ENCODE results near the gene ZNRF3. TPM values are rescaled to one million over a fixed set of nuclear protein-coding genes. Genes with fewer than 3 reads are reported as not detected.

The ZNRF3 gene
- total RNA-seq, 1 donor from 2014 or later, result 5.8 TPM

DNA sequence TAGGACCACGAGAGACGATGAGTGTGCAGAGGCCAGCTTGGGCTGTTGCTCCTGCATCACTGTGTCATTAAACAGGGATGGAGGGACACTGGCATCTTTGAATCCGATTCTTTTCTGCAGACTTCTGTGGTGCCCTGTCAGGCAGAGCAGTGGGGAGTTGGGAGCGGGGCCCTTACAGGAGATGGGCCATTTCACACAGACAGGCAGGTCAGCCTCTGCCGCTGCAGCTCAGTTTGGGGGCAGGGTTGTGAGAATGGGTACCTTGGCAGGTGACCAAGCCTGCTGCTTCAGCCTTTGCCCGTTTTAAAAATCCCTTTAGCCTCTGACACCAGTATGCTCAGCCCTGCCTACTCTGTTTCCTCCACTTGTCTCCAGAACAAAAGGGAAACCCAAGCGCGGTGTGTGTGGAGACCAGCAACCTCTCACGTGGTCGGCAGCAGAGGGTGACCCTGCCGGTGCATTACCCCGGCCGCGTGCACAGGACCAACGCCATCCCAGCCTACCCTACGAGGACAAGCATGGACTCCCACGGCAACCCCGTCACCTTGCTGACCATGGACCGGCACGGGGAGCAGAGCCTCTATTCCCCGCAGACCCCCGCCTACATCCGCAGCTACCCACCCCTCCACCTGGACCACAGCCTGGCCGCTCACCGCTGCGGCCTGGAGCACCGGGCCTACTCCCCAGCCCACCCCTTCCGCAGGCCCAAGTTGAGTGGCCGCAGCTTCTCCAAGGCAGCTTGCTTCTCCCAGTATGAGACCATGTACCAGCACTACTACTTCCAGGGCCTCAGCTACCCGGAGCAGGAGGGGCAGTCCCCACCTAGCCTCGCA is 165.7 kb downstream of the ZNRF3 start:
- Histone ChIP-seq H3K79me2 (ENCODE audit: insufficient read depth, low read length) (no peaks in the 10 kb centered on the region), H3K4me1 (ENCODE audit: insufficient read depth, low read length) (peaks cover 12% of the 10 kb centered on the region), H3K27ac (ENCODE audit: low read depth, low read length) (no peak overlapping the region), H3K36me3 (ENCODE audit: insufficient read depth, low read length) (no peaks in the 10 kb centered on the region), H2AFZ (ENCODE audit: low read depth, low read length) (no peak overlapping the region), H3K9ac (ENCODE audit: low read length) (no peak overlapping the region), H3K27me3 (ENCODE audit: insufficient read depth, low read length) (no peaks in the 10 kb centered on the region), H3K4me2 (ENCODE audit: low read length) (no peak overlapping the region), H4K20me1 (ENCODE audit: insufficient read depth, low read length) (no peaks in the 10 kb centered on the region), H3K4me3 (ENCODE audit: insufficient read depth, low read depth, low read length) (no peak overlapping the region), H3K9me3 (ENCODE audit: insufficient read depth, low read depth, low read length) (no peaks in the 10 kb centered on the region)
- TF ChIP-seq EZH2 (IDR thresholded peaks at IDR 0.05; ENCODE audit: insufficient read depth, low read length), result no peak
- TF ChIP-seq CTCF (IDR thresholded peaks at IDR 0.05; ENCODE audit: insufficient read depth, low read depth, low read length), result no peak
- Mint-ChIP-seq H3K27ac (ENCODE audit: unreplicated experiment) (no peak overlapping the region), H3K4me3 (ENCODE audit: unreplicated experiment) (no peak overlapping the region), H3K9me3 (ENCODE audit: unreplicated experiment) (no peaks in the 10 kb centered on the region), H3K4me1 (ENCODE audit: low read depth, unreplicated experiment) (peaks cover 8% of the 10 kb centered on the region), H3K27me3 (ENCODE audit: low read depth, unreplicated experiment) (no peaks in the 10 kb centered on the region), H3K36me3 (ENCODE audit: low read depth, unreplicated experiment) (peaks cover 10% of the 10 kb centered on the region)
- DNase-seq (ENCODE audit: low read depth) (no peak), FAIRE-seq (no peak)

DNA sequence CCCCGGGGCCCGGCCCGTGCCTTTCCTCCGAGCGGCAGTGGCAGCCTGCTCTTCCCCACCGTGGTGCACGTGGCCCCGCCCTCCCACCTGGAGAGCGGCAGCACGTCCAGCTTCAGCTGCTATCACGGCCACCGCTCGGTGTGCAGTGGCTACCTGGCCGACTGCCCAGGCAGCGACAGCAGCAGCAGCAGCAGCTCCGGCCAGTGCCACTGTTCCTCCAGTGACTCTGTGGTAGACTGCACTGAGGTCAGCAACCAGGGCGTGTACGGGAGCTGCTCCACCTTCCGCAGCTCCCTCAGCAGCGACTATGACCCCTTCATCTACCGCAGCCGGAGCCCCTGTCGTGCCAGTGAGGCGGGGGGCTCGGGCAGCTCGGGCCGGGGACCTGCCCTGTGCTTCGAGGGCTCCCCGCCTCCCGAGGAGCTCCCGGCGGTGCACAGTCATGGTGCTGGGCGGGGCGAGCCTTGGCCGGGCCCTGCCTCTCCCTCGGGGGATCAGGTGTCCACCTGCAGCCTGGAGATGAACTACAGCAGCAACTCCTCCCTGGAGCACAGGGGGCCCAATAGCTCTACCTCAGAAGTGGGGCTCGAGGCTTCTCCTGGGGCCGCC is 166.4 kb downstream of the ZNRF3 start:
- Mint-ChIP-seq H3K9me3 (ENCODE audit: unreplicated experiment) (no peaks in the 10 kb centered on the region), H3K4me3 (ENCODE audit: unreplicated experiment) (no peak overlapping the region), H3K4me1 (ENCODE audit: low read depth, unreplicated experiment) (peaks cover under 1% of the 10 kb centered on the region), H3K27me3 (ENCODE audit: low read depth, unreplicated experiment) (no peaks in the 10 kb centered on the region), H3K36me3 (ENCODE audit: low read depth, unreplicated experiment) (peaks cover 10% of the 10 kb centered on the region), H3K27ac (ENCODE audit: unreplicated experiment) (no peak overlapping the region)
- TF ChIP-seq EZH2 (IDR thresholded peaks at IDR 0.05; ENCODE audit: insufficient read depth, low read length) (no peak), CTCF (IDR thresholded peaks at IDR 0.05; ENCODE audit: insufficient read depth, low read depth, low read length) (no peak)
- no peak overlapping the region for H3K27ac ChIP-seq (ENCODE audit: low read depth, low read length)
- H3K27me3 ChIP-seq (ENCODE audit: insufficient read depth, low read length), result no peaks in the 10 kb centered on the region
- no peaks in the 10 kb centered on the region for H3K9me3 ChIP-seq (ENCODE audit: insufficient read depth, low read depth, low read length)
- H3K4me2 ChIP-seq (ENCODE audit: low read length), result no peak overlapping the region
- no peaks in the 10 kb centered on the region for H3K36me3 ChIP-seq (ENCODE audit: insufficient read depth, low read length)
- H2AFZ ChIP-seq (ENCODE audit: low read depth, low read length), result no peak overlapping the region
- H3K4me3 ChIP-seq (ENCODE audit: insufficient read depth, low read depth, low read length), result no peak overlapping the region
- no peaks in the 10 kb centered on the region for H4K20me1 ChIP-seq (ENCODE audit: insufficient read depth, low read length)
- DNase-seq (ENCODE audit: low read depth) (no peak), FAIRE-seq (no peak)
- no peak overlapping the region for H3K9ac ChIP-seq (ENCODE audit: low read length)
- peaks cover 5% of the 10 kb centered on the region for H3K4me1 ChIP-seq (ENCODE audit: insufficient read depth, low read length)
- no peaks in the 10 kb centered on the region for H3K79me2 ChIP-seq (ENCODE audit: insufficient read depth, low read length)

GRCh38 chr22:29050457-29050856 is 167.1 kb downstream of the ZNRF3 start:
- no peak overlapping the region for H3K27ac ChIP-seq (ENCODE audit: low read depth, low read length)
- no peak overlapping the region for H3K4me2 ChIP-seq (ENCODE audit: low read length)
- no peaks in the 10 kb centered on the region for H3K9me3 ChIP-seq (ENCODE audit: insufficient read depth, low read depth, low read length)
- no peaks in the 10 kb centered on the region for H3K4me1 ChIP-seq (ENCODE audit: insufficient read depth, low read length)
- H2AFZ ChIP-seq (ENCODE audit: low read depth, low read length), result no peak overlapping the region
- no peaks in the 10 kb centered on the region for H3K79me2 ChIP-seq (ENCODE audit: insufficient read depth, low read length)
- no peaks in the 10 kb centered on the region for H3K9me3 Mint-ChIP-seq (ENCODE audit: unreplicated experiment)
- H3K4me3 ChIP-seq (ENCODE audit: insufficient read depth, low read depth, low read length), result no peak overlapping the region
- DNase-seq (ENCODE audit: low read depth), result no peak
- TF ChIP-seq EZH2 (IDR thresholded peaks at IDR 0.05; ENCODE audit: insufficient read depth, low read length) (no peak), CTCF (IDR thresholded peaks at IDR 0.05; ENCODE audit: insufficient read depth, low read depth, low read length) (no peak)
- FAIRE-seq, result no peak
- no peaks in the 10 kb centered on the region for H3K36me3 ChIP-seq (ENCODE audit: insufficient read depth, low read length)
- H4K20me1 ChIP-seq (ENCODE audit: insufficient read depth, low read length), result no peaks in the 10 kb centered on the region
- H3K27me3 ChIP-seq (ENCODE audit: insufficient read depth, low read length), result no peaks in the 10 kb centered on the region
- H3K27me3 Mint-ChIP-seq (ENCODE audit: low read depth, unreplicated experiment), result no peaks in the 10 kb centered on the region
- no peaks in the 10 kb centered on the region for H3K4me1 Mint-ChIP-seq (ENCODE audit: low read depth, unreplicated experiment)
- H3K27ac Mint-ChIP-seq (ENCODE audit: unreplicated experiment), result no peak overlapping the region
- no peak overlapping the region for H3K9ac ChIP-seq (ENCODE audit: low read length)
- H3K36me3 Mint-ChIP-seq (ENCODE audit: low read depth, unreplicated experiment), result peaks cover 10% of the 10 kb centered on the region
- no peak overlapping the region for H3K4me3 Mint-ChIP-seq (ENCODE audit: unreplicated experiment)
